Stromal cell of bone marrow (primary cell): ENCODE data around the gene PKM.

Experiments used
- DNase-seq: peaks from one replicate; pipeline ENCODE4 v3.0.0-alpha.2; 2012; ENCODE audit warnings: low read depth

PKM gene

DNA sequence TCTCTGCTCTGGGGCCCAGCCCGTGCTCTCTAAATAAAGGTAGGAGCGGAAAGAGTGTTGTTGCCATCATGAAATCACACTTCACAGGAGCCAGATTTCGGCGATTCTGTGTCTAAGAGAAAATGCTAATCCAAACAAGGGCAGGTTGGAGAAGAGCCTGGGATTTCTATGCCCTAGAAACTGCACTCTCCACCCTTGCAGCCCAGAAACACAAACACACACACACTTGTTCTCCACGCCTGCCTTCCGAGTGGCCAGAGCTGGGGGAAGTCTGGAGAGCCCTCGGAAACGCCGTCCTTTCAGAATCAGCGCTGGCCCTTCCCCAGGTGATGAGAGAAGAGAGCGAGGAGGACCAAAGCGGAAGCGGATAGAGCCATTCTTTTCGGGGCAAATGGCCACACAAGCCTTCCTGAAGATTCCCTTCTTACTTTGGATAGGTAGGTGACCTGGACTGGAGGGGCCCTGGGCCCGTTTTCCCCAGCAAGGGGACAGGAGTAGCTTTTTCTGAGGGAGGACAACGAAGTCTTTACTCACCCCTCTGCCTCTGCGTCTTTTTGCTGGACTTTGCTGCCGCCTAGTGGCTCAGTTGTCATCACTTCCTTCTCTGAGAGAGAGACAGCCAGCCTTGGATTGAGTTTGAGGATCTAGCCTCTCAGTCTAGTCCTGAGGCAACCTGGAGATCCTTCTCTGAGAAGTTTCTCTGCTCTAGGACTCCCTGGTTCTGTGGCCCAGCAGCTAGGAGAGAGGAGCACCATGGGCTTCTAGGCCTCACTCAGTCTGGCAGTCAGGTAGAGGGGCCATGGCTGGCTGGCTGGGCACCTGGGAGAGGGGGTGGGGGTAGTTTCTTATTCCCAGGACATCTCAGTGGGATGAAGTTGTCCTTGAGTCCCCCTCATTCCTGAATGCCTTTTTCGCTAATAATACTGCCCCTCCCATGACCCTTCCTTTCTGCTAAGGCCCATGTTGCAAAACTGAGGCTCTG, 75.1 kb downstream of the PKM start:
- peak; percentile 71 for DNase-seq

DNA sequence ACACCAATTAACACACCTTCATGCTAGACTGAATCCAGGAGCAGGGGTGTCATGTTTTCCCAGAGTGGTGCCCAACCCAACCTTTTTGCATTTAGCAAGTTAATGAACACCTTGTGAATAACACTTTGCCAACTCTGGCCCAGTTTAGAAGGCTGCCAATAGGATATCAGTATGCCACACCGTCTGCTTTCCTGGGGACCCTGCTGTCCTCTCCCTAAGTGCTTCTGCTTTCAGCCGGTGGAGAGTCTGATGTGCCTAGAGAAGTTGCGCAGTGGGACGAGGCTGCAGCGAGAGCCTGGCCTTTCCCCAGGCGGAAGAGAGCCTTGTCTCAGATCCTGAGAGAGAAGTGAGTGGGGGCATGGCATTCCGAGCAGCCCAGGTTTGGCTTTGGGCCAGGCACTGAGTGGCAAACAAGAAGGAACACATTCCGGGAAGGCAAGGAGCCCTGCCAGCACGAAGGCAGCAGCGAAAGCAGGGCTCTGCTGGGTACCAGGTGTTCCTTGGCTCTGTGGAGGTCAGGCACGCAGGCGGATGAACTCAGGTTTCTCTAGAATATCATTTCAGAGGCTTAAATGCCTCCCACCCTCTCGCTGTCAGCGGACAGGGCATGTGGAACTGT, 75.9 kb downstream of the PKM start:
- no peak for DNase-seq

DNA sequence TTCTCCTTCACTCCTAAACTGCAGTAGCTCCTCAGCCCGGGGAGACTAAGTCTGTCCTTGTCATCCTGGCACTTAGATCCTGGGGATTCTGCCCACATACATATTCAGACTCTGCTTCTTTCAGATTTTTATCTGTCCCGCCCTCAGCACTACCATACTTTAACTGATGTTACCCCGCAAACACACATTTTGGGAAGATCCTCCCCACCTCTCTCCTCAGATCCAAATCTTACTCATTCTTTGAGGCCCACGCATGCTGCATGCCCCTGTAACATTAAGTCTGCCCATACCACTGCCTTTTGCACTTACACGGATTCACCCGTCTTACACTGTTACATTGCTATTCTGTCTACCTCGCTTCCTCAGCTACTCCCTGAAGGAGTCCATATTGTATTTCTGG, 76.7 kb downstream of the PKM start:
- no peak for DNase-seq

DNA sequence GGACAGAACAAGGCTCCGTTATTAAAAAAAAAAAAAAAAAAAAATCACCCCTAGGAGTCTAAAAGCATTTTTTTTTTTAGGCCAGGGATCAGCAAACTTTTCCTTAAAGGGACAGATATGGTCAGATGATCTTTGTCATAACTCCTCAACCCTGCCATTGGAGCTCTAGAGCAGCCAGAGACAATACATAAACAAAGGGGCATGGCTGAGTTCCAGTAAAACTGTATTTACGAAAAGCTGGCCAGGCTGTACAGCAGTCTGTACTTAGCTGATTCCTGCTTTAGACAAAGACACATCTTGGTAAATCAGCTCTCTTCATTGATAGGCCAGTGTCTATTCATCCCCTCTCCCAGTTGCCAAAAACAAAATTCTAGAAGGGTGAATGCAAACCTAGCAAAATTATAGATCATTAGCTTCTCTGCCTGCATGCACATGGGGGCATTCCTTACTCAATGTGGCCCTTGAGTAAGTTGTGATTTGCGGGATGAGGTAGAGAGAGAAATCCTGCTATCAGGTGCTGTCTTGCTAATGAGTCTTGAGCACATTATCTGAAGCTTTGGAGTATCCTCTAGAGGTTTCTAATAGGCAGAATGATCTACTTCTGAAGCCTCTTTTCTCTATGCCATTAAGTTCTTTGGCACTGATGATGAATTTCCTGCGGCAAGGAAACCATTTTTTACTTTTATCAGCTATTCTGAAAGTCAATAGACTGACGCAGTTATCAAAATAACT, 77.6 kb downstream of the PKM start:
- no peak for DNase-seq
